Mucosa of rectum (tissue), 2 donors: ENCODE data around the gene CDON.

Source experiments
- H3K27ac ChIP-seq, 2 donors: one replicate each; pipeline ENCODE4 v1.7.0; 2013; ENCODE audit warnings: inconsistent platforms in 2 of 2, low read depth in 2 of 2, low read length in 2 of 2
- H3K27me3 ChIP-seq, 2 donors: one replicate each; pipeline ENCODE4 v1.7.0; 2013; ENCODE audit warnings: low read length in 2 of 2; ENCODE audit not compliant: control insufficient read depth in 2 of 2, insufficient read depth in 2 of 2
- H3K36me3 ChIP-seq, 2 donors: one replicate each; pipeline ENCODE4 v1.7.0; 2013; ENCODE audit warnings: low read length in 2 of 2; ENCODE audit not compliant: control insufficient read depth in 2 of 2, insufficient read depth in 2 of 2
- H3K4me1 ChIP-seq, 2 donors: one replicate each; pipeline ENCODE4 v1.7.0; 2013; ENCODE audit warnings: low read length in 2 of 2, mild to moderate bottlenecking in 1 of 2; ENCODE audit not compliant: control insufficient read depth in 2 of 2, insufficient read depth in 2 of 2
- H3K4me3 ChIP-seq, 2 donors: one replicate each; pipeline ENCODE4 v1.7.0; 2013; ENCODE audit warnings: low read length in 2 of 2
- H3K9ac ChIP-seq, 2 donors: one replicate each; pipeline ENCODE4 v1.7.0; 2013; ENCODE audit warnings: low read length in 2 of 2, low read depth in 1 of 2, mild to moderate bottlenecking in 1 of 2
- H3K9me3 ChIP-seq, 2 donors: one replicate each; pipeline ENCODE4 v1.7.0; 2013; ENCODE audit warnings: low read length in 2 of 2; ENCODE audit not compliant: control insufficient read depth in 2 of 2
- donor health status: healthy.
- donor health status: Normal muscosa, but diverticular disease.

CDON gene

DNA sequence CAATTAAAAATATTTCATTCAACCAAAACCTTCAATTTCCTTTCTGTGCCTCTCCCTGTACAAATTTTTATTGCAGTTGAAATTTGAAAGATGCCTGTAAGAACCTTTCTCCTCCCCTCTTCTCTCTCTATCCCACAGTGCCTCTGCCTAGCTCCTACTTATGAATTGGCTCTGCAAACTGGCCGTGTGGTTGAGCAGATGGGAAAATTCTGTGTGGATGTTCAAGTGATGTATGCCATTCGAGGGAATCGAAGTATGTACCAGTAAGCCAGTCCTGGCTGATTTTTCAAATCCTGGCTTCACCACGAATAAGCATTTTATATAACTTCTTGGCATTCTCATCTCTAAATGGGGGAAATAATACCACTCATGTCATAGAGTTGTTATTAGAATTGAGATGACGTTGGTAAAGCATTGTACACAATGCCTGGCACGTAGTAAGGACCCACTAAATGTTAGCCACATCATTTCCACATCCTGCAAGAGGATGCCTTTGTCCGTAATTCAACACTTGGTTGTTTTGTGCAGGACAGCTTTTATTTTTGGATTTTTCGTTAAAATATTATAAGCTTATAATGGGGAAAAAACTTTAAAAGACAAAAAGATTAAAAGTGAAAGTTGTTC is 152.3 kb downstream of the CDON start:
- no peaks in the 10 kb centered on the region for H3K4me1 ChIP-seq
- H3K4me3 ChIP-seq, result no peak overlapping the region
- no peak overlapping the region for H3K9ac ChIP-seq
- H3K27ac ChIP-seq, result no peak overlapping the region
- H3K36me3 ChIP-seq, result no peaks in the 10 kb centered on the region
- H3K9me3 ChIP-seq, result no peaks in the 10 kb centered on the region
- peaks cover 0 to 3% of the 10 kb centered on the region in 2 donors for H3K27me3 ChIP-seq
